ENCODE results near the gene CACNA1S. TPM values are rescaled to one million over a fixed set of nuclear protein-coding genes. Genes with fewer than 3 reads are reported as not detected.

CACNA1S gene
- total and polyA plus RNA-seq, 2 of the 8 experiments (the other 6 are each of a cell fraction or from before 2014, with no cell fraction given), result 0.06 TPM; not detected in 1

- ChIA-PET CTCF (ENCODE audit: partially characterized antibody) (interaction anchor here (0.7 to 9.1 kb wide), 15 partner anchors 8 to 127 kb away, joined by 3 to 92 read pairs (median 3); no protein-coding TSS in a partner anchor), POLR2A (ENCODE audit: partially characterized antibody) (no interaction called here)
- no peak overlapping the region for H3K14ac ChIP-seq (ENCODE audit: insufficient read length)
- H2BK5ac ChIP-seq (ENCODE audit: low read depth, low read length), result no peak overlapping the region
- H4K5ac ChIP-seq (ENCODE audit: insufficient read length, low read depth, low read length), result no peak overlapping the region
- no peaks in the 10 kb centered on the region for H3K23me2 ChIP-seq (ENCODE audit: low read depth, low read length)
- no peak overlapping the region for H2AFZ ChIP-seq (ENCODE audit: low read length)
- no peaks in the 10 kb centered on the region for H3K79me2 ChIP-seq (ENCODE audit: control insufficient read depth in 1 of 2, insufficient read depth in 2 of 2, low read length in 2 of 2)
- no peak for TF ChIP-seq CHD1 (IDR thresholded peaks at IDR 0.05; ENCODE audit: low read depth, low read length)
- TF ChIP-seq PHF8 (conservative IDR thresholded peaks at IDR 0.05; ENCODE audit: low read depth, low read length), result no peak
- H4K91ac ChIP-seq (replicated peaks; ENCODE audit: insufficient read length, low read length), result no peak overlapping the region
- H2AK5ac ChIP-seq (ENCODE audit: low read depth, low read length), result no peak overlapping the region
- no peaks in the 10 kb centered on the region for H3K36me3 ChIP-seq (ENCODE audit: control insufficient read depth in 2 of 4, insufficient read depth in 4 of 4, low read length in 3 of 4)
- H3K4me2 ChIP-seq (ENCODE audit: insufficient read depth in 1 of 2, low read depth in 2 of 2, low read length in 2 of 2), result no peak overlapping the region
- no peak overlapping the region for H3K18ac ChIP-seq (ENCODE audit: extremely low read depth, low read length)
- H3K4me3 ChIP-seq (ENCODE audit: extremely low read depth in 1 of 4, insufficient read depth in 2 of 4, low read depth in 3 of 4, low read length in 4 of 4), result no peak overlapping the region
- H4K8ac ChIP-seq (ENCODE audit: extremely low read depth, insufficient read depth, low read length), result no peak overlapping the region
- DNase-seq (ENCODE audit: low read depth in 1 of 2, low spot score in 2 of 2), result no peak
- 83% methylated on average over 5 of the region's 5 CpGs; no CpG with 5 or more reads in 1 of the 2 experiments for WGBS, 2 experiments (ENCODE audit: extremely low coverage in 1 of 2, insufficient coverage in 1 of 2, insufficient read length in 1 of 2, insufficient replicate concordance in 2 of 2, low coverage in 1 of 2, low lambda C conversion rate in 2 of 2, missing lambda C conversion rate in 1 of 2)
- H4K20me1 ChIP-seq (replicated peaks in 1 of 2; ENCODE audit: control insufficient read depth in 1 of 2, insufficient read depth in 2 of 2, low read length in 2 of 2), result no peaks in the 10 kb centered on the region
- no peak overlapping the region for H3K56ac ChIP-seq (replicated peaks; ENCODE audit: insufficient read length, low read depth, low read length)
- H3K27ac ChIP-seq (ENCODE audit: low read depth, low read length), result no peak overlapping the region
- no peak for FAIRE-seq
- H3K9me3 ChIP-seq (ENCODE audit: insufficient read depth in 2 of 2, low read depth in 1 of 2, low read length in 1 of 2), result no peaks in the 10 kb centered on the region
- no peak overlapping the region for H3K9ac ChIP-seq (replicated peaks in 1 of 4; ENCODE audit: extremely low read depth in 1 of 4, low read depth in 3 of 4, low read length in 3 of 4)
- no peak overlapping the region for H3K4ac ChIP-seq (replicated peaks; ENCODE audit: insufficient read length, low read depth, low read length)
- H2BK12ac ChIP-seq (ENCODE audit: low read depth, low read length), result no peak overlapping the region
- no peaks in the 10 kb centered on the region for H3K79me1 ChIP-seq (ENCODE audit: low read depth, low read length)
- H2BK15ac ChIP-seq (ENCODE audit: low read length), result no peak overlapping the region
- no peak overlapping the region for H3K23ac ChIP-seq (ENCODE audit: insufficient read length)
- no peak overlapping the region for H2BK20ac ChIP-seq (ENCODE audit: low read length)
- peaks cover 0 to 3% (median 0%) of the 10 kb centered on the region in 4 experiments; a peak in 1 of 7 replicates for H3K4me1 ChIP-seq (replicated peaks in 1 of 4; ENCODE audit: control insufficient read depth in 3 of 4, insufficient read depth in 4 of 4, low read length in 3 of 4)
- H2BK120ac ChIP-seq (replicated peaks; ENCODE audit: low read depth, low read length), result no peak overlapping the region
- H3K27me3 ChIP-seq (replicated peaks in 1 of 4; ENCODE audit: control insufficient read depth in 3 of 4, extremely low read depth in 1 of 4, insufficient read depth in 3 of 4, low read length in 3 of 4), result peaks cover 0 to 1% (median 0%) of the 10 kb centered on the region in 4 experiments; a peak in 1 of 7 replicates
Observed at GRCh38 chr1:201098992-201099677, 13.1 kb downstream of the CACNA1S start.

Data from H1 (cell line).